ENCODE measurements around the gene NBAS. TPM values are rescaled to one million over a fixed set of nuclear protein-coding genes. Genes with fewer than 3 reads are reported as not detected.

Gene NBAS
- total and polyA plus RNA-seq, 9 of the 15 experiments (the other 6 are each of a cell fraction or from before 2014, with no cell fraction given), result 15.3 to 94.4 (median 69.9) TPM

DNA sequence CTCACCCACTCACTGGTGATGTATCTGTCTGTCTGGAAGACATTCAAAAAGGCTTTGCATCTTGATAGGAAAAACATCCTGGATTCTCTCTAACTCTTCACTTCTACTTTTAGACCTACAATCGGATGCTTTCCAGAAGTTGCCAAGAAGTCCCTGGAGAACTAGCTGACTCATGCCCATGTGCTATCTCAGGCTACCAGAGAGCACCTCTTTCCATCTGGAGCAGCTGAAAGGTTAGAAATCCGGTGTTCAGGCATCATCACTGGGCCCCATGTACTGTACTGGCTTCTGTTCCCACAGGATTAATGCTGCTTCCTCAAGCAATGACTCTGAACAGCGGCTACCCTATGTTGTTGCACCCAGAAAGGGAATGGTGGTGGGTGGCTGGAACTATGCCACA is 259.0 kb downstream of the NBAS start (continued):
- no peak for TF ChIP-seq AFF1 (IDR thresholded peaks at IDR 0.05; ENCODE audit: low read depth in 1 of 2, partially characterized antibody in 2 of 2)
- peak; percentile 87 for TF ChIP-seq MAFG (tag; conservative IDR thresholded peaks at IDR 0.05)
- TF ChIP-seq POLR2AphosphoS5 (IDR thresholded peaks at IDR 0.05; ENCODE audit: control insufficient read depth, insufficient read depth, low read depth, low read length), result peak; percentile 63; the same call in 1 of the 2 replicates
- TF ChIP-seq TRIM24 (IDR thresholded peaks at IDR 0.05), result peak; percentile 73 to 80
- TF ChIP-seq SMARCA4 (IDR thresholded peaks at IDR 0.05), result peak; percentile 75
- TF ChIP-seq ELF4 (CRISPR knock-in tag; IDR thresholded peaks at IDR 0.05), result no peak
- peak; percentile 74 for TF ChIP-seq TEAD4 (IDR thresholded peaks at IDR 0.05; ENCODE audit: low read length)
- no peak for TF ChIP-seq TEAD4 (CRISPR knock-in tag; IDR thresholded peaks at IDR 0.05; ENCODE audit: borderline replicate concordance)
- peak; percentile 42; the same call in 1 of the 2 replicates for TF ChIP-seq EP300 (IDR thresholded peaks at IDR 0.05; ENCODE audit: low read length)
- TF ChIP-seq ZMIZ1 (IDR thresholded peaks at IDR 0.05; ENCODE audit: low read depth in 2 of 2, low read length in 2 of 2), result 0 out of 4 replicates have a peak, but pooled peaks of 1 of the 2 experiments have one; percentile 34
- peak; percentile 87 for TF ChIP-seq CBFA2T2 (conservative IDR thresholded peaks at IDR 0.05)
- TF ChIP-seq KDM1A (IDR thresholded peaks at IDR 0.05), result peak; percentile 31 to 51; a peak in 2 of 4 replicates
- peak in 1 of 2 experiments; percentile 42; a peak in 1 of 4 replicates for TF ChIP-seq HDAC1 (IDR thresholded peaks at IDR 0.05)
- peak; percentile 41 for TF ChIP-seq CCNT2 (IDR thresholded peaks at IDR 0.05; ENCODE audit: borderline replicate concordance, extremely low read depth, insufficient read length, low read depth, low read length)
- 0 out of 2 replicates have a peak, but pooled peaks have one; percentile 22 for TF ChIP-seq MYC (IDR thresholded peaks at IDR 0.05; ENCODE audit: low read depth, low read length)
- TF ChIP-seq MYC (CRISPR knock-in tag; IDR thresholded peaks at IDR 0.05; ENCODE audit: borderline replicate concordance, low read depth), result no peak
- TF ChIP-seq, protein P1, sequence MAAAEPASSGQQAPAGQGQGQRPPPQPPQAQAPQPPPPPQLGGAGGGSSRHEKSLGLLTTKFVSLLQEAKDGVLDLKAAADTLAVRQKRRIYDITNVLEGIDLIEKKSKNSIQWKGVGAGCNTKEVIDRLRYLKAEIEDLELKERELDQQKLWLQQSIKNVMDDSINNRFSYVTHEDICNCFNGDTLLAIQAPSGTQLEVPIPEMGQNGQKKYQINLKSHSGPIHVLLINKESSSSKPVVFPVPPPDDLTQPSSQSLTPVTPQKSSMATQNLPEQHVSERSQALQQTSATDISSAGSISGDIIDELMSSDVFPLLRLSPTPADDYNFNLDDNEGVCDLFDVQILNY (CRISPR knock-in tag; IDR thresholded peaks at IDR 0.05), result no peak
- peak; percentile 35; the same call in 1 of the 2 replicates for TF ChIP-seq CTBP1 (IDR thresholded peaks at IDR 0.05; ENCODE audit: borderline replicate concordance)
- no peak for TF ChIP-seq NCOA1 (IDR thresholded peaks at IDR 0.05; ENCODE audit: low read depth)
- TF ChIP-seq NFIC (IDR thresholded peaks at IDR 0.05), result peak; percentile 62
- 0 out of 2 replicates have a peak, but pooled peaks have one; percentile 28 for TF ChIP-seq ZEB2 (IDR thresholded peaks at IDR 0.05)
- TF ChIP-seq MTA2 (IDR thresholded peaks at IDR 0.05; ENCODE audit: low read depth), result peak; percentile 62; the same call in 1 of the 2 replicates
- no peak for TF ChIP-seq ZNF561 (CRISPR knock-in tag; conservative IDR thresholded peaks at IDR 0.05)

Data from K562 (cell line).